CD4-positive, alpha-beta memory T cell (primary cell): Measurements from ENCODE around the gene TBC1D32. TPM values are rescaled to one million over a fixed set of nuclear protein-coding genes. Genes with fewer than 3 reads are reported as not detected.
"Not testable (repeated sequence)": the region's sequence is repeated elsewhere in the genome, so short reads cannot be mapped to it uniquely, and the experiment has no call there.

ENCODE experiments used
- CTCF ChIA-PET: fragments of 350-600 bp; sonication (Branson Sonifier 250); formaldehyde crosslinking; loops from one replicate; lab custom pipeline; 2021; ENCODE audit warnings: inconsistent platforms; ENCODE audit not compliant: partially characterized antibody; lab: Charles Lee
- POLR2A ChIA-PET: fragments of 350-600 bp; sonication (Branson Sonifier 250); formaldehyde crosslinking; loops from one replicate; lab custom pipeline; 2021; ENCODE audit not compliant: partially characterized antibody; lab: Charles Lee
- DNase-seq, 5 donors: peaks; one replicate each; pipeline versions ENCODE4 v3.0.0 to v3.0.0-alpha.2; 2020 to 2022; ENCODE audit warnings: mixed read lengths in 1 of 5
- H3K27ac ChIP-seq: one replicate; pipeline ENCODE4 v1.7.0; 2013; ENCODE audit warnings: low read depth, low read length
- H3K27me3 ChIP-seq: 2 replicates; pipeline ENCODE4 v1.7.0; 2013; ENCODE audit warnings: mild to moderate bottlenecking, low read length, moderate library complexity; ENCODE audit not compliant: insufficient read depth
- H3K36me3 ChIP-seq: 2 replicates; pipeline ENCODE4 v1.7.0; 2013; ENCODE audit warnings: mild to moderate bottlenecking, low read length, moderate library complexity; ENCODE audit not compliant: insufficient read depth
- H3K4me1 ChIP-seq: 2 replicates; pipeline ENCODE4 v1.7.0; 2013; ENCODE audit warnings: mild to moderate bottlenecking, low read length, moderate library complexity; ENCODE audit not compliant: insufficient read depth
- H3K4me3 ChIP-seq, 2 donors: one replicate each; pipeline ENCODE4 v1.7.0; 2013; ENCODE audit warnings: low read length in 2 of 2, mild to moderate bottlenecking in 1 of 2
- H3K9me3 ChIP-seq, 2 donors: one replicate each; pipeline ENCODE4 v1.7.0; 2013; ENCODE audit warnings: low read length in 2 of 2, control low read depth in 1 of 2; ENCODE audit not compliant: control insufficient read depth in 1 of 2
- H3K27ac Mint-ChIP-seq, 7 donors: one replicate each; pipeline ENCODE4 v1.8.0; 2020 to 2021; ENCODE audit warnings: mixed read lengths in 7 of 7, mild to moderate bottlenecking in 6 of 7, inconsistent platforms in 3 of 7, moderate library complexity in 3 of 7
- H3K27me3 Mint-ChIP-seq, 2 donors: one replicate each; pipeline ENCODE4 v1.8.0; 2020 to 2021; ENCODE audit warnings: mixed read lengths in 2 of 2
- H3K36me3 Mint-ChIP-seq, 2 donors: one replicate each; pipeline ENCODE4 v1.8.0; 2020 to 2021; ENCODE audit warnings: mixed read lengths in 2 of 2, inconsistent platforms in 1 of 2, mild to moderate bottlenecking in 1 of 2
- H3K4me1 Mint-ChIP-seq, 4 donors: one replicate each; pipeline ENCODE4 v1.8.0; 2020 to 2021; ENCODE audit warnings: mixed read lengths in 4 of 4, mild to moderate bottlenecking in 1 of 4
- H3K4me3 Mint-ChIP-seq, 8 donors: one replicate each; pipeline ENCODE4 v1.8.0; 2020 to 2021; ENCODE audit warnings: mixed read lengths in 8 of 8, mild to moderate bottlenecking in 7 of 8, moderate library complexity in 6 of 8, inconsistent platforms in 3 of 8
- H3K9me3 Mint-ChIP-seq, 8 donors: one replicate each; pipeline ENCODE4 v1.8.0; 2020 to 2021; ENCODE audit warnings: mixed read lengths in 8 of 8, mild to moderate bottlenecking in 5 of 8, inconsistent platforms in 3 of 8, moderate library complexity in 1 of 8
- intact Hi-C: fragments of 100-400 bp; cut with micrococcal nuclease; formaldehyde crosslinking; loops from one replicate; pipeline ENCODE4 v1.15.1; 2023
- polyA plus RNA-seq, 2 donors: library from polyadenylated mRNA; unstranded; fragments of 300-500 nt; fragmentation: Illumina TruSeq; gene quantifications; one replicate each; pipeline ENCODE4 v1.2.3, GENCODE V29; 2021
- total RNA-seq, 2 experiments: library from RNA; stranded (reverse); gene quantifications; one replicate each; pipeline ENCODE4 v1.2.3, GENCODE V29; 2021

TBC1D32 gene
- total and polyA plus RNA-seq, 4 experiments from 2014 or later, result 5.5 to 13.2 (median 11.2) TPM; not detected in 1

DNA sequence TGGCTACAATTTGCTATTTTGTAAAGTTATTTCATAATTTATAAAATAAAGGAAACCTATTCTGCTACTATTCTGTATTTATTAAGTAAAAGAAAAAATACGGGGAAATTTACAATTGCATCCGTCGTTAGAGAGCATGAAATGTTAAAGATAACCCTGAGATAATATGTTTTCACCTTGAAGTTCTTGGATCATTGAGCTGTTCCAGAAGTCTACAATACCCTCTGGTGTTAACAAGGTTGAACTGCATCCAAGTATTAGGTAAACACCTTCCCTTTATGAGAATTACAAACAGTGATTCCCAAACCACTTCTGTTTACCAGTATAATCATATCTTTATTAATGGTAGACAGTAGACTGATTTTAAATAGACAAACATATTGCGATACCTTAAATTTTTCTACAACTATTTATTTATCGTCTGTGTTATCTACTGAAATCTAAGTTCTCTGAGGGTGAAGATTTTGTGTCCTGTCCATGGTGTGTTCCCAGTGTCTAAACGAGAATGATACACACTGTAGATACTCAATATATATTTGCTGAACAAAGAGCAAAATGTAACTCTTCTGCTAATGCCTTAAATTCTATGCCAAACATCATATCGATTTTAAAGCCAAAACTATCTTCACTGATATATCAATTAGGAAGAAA lies 28.2 kb downstream of the TBC1D32 start:
- Histone ChIP-seq H3K4me1 (no peaks in the 10 kb centered on the region), H3K4me3 (no peak overlapping the region), H3K27ac (no peak overlapping the region), H3K9me3 (no peaks in the 10 kb centered on the region), H3K27me3 (no peaks in the 10 kb centered on the region), H3K36me3 (no peaks in the 10 kb centered on the region)
- H3K36me3 Mint-ChIP-seq, result peaks cover 7 to 18% of the 10 kb centered on the region in 2 donors
- H3K4me1 Mint-ChIP-seq, result peaks cover 0 to 1% (median 0%) of the 10 kb centered on the region in 4 donors
- no peaks in the 10 kb centered on the region for H3K27me3 Mint-ChIP-seq
- CTCF ChIA-PET, result interaction anchor here (0.8 to 1.8 kb wide), 2 partner anchors 21 to 249 kb away, joined by 3 to 7 read pairs; no protein-coding TSS in a partner anchor
- intact Hi-C loops, result loop anchor here (1.0 to 5.0 kb wide), 3 partner anchors 251 to 1974 kb away; no protein-coding TSS in a partner anchor
- no peak overlapping the region for H3K4me3 Mint-ChIP-seq
- no peak overlapping the region for H3K27ac Mint-ChIP-seq
- POLR2A ChIA-PET, result no interaction called here
- peaks cover 0 to 3% (median under 1%) of the 10 kb centered on the region in 8 donors for H3K9me3 Mint-ChIP-seq
- peak in 4 of 5 donors; percentile 3 to 14 (median 9) for DNase-seq

DNA sequence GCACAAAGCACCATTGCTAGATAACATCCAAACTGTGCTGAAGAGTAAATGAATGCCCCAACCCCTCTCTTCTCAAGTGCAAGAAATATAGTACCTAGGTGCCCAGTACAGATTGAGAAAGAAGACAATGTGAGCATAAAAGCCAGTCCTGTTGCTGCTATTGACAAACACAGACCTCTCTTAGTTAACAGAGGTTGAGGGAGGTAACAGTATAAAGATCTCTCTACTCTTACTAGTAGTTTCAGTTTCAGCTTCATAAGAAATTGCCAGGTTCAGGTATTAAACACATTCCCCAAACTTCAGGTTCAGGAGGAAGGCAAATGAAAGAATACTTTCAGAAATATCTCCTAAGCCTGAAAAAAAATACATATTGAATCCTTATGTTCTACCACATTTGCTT lies 31.4 kb downstream of the TBC1D32 start:
- Mint-ChIP-seq H3K4me1 (peaks cover 0 to 1% (median 0%) of the 10 kb centered on the region in 4 donors), H3K27me3 (no peaks in the 10 kb centered on the region), H3K9me3 (peaks cover 0 to 3% (median under 1%) of the 10 kb centered on the region in 8 donors), H3K36me3 (peaks cover 10 to 29% of the 10 kb centered on the region in 2 donors), H3K4me3 (no peak overlapping the region), H3K27ac (peak overlapping the region in 1 of 7 donors; percentile 52)
- ChIA-PET POLR2A (no interaction called here), CTCF (interaction anchor here (1.0 to 1.6 kb wide), 2 partner anchors 14 to 15 kb away, joined by 3 read pairs; no protein-coding TSS in a partner anchor)
- Histone ChIP-seq H3K4me1 (no peaks in the 10 kb centered on the region), H3K27me3 (no peaks in the 10 kb centered on the region), H3K36me3 (no peaks in the 10 kb centered on the region), H3K9me3 (no peaks in the 10 kb centered on the region), H3K27ac (no peak overlapping the region), H3K4me3 (no peak overlapping the region)
- intact Hi-C loops, result no loop called here
- no peak for DNase-seq

DNA sequence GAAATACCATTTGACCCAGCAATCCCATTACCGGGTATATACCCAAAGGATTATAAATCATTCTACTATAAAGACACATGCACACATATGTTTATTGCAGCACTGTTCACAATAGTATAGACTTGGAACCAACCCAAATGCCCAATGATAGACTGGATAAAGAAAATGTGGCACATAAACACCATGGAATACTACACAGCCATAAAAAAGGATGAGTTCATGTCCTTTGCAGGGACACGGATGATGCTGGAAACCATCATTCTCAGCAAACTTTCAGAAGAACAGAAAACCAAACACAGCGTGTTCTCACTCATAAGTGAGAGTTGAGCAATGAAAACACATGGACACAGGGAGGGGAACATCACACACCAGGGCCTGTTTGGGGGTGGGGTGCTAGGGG lies 33.1 kb downstream of the TBC1D32 start:
- H3K36me3 ChIP-seq, H3K27ac ChIP-seq, H3K4me1 ChIP-seq, H3K4me1 Mint-ChIP-seq, H3K27me3 Mint-ChIP-seq, H3K9me3 Mint-ChIP-seq, H3K27ac Mint-ChIP-seq, H3K27me3 ChIP-seq, H3K4me3 Mint-ChIP-seq, CTCF ChIA-PET, DNase-seq, H3K9me3 ChIP-seq, intact Hi-C loops, POLR2A ChIA-PET, H3K4me3 ChIP-seq: not testable (repeated sequence)
- H3K36me3 Mint-ChIP-seq, result peaks cover 10 to 37% of the 10 kb centered on the region in 2 donors

DNA sequence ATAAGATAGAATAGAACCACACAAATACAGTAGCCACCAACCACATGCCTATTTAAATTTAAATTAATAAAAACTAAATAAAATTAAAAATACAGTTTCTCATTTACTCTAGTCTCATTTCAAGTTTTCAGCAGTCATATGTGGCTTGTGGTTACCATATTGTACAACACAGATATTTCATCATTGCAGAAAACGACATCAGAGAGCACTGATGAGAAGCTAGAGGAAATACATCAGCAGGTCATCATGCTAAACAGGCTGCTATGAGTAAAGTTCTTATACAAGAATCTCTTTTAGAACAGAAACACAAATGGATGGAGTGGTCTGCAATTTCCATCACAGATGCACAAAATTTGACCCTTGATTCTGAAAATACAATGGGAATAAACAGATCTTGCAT lies 36.6 kb downstream of the TBC1D32 start:
- Mint-ChIP-seq H3K9me3 (peaks cover 0 to 3% (median under 1%) of the 10 kb centered on the region in 8 donors), H3K4me1 (peaks cover 0 to under 1% (median 0%) of the 10 kb centered on the region in 4 donors), H3K27me3 (no peaks in the 10 kb centered on the region), H3K36me3 (peaks cover 15 to 46% of the 10 kb centered on the region in 2 donors), H3K4me3 (no peak overlapping the region), H3K27ac (no peak overlapping the region)
- no peaks in the 10 kb centered on the region for H3K4me1 ChIP-seq
- no peak for DNase-seq
- no peaks in the 10 kb centered on the region for H3K36me3 ChIP-seq
- ChIA-PET CTCF (no interaction called here), POLR2A (no interaction called here)
- no peaks in the 10 kb centered on the region for H3K27me3 ChIP-seq
- H3K27ac ChIP-seq, result no peak overlapping the region
- H3K9me3 ChIP-seq, result no peaks in the 10 kb centered on the region
- no peak overlapping the region for H3K4me3 ChIP-seq
- intact Hi-C loops, result no loop called here

DNA sequence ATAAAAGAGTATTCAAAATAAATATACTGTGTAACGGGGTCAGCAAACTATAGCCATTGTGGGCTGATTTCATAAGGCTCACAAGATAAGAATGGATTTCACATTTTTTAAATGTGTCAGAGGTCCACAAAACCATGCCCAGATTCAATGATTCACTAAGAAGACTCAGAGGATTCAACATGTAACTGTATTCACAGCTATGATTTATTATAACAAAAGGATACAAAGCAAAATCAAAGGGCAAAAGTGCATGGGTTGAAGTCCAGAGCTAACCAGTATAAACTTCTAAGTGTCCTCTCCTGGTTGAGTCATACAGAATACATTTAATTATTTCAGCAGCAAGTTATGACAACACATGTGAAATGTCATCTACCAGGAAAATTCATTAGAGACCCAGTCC lies 49.2 kb downstream of the TBC1D32 start:
- intact Hi-C loops, result no loop called here
- no peak overlapping the region for H3K27ac Mint-ChIP-seq
- no peaks in the 10 kb centered on the region for H3K27me3 Mint-ChIP-seq
- peaks cover 0 to 4% (median 0%) of the 10 kb centered on the region in 8 donors for H3K9me3 Mint-ChIP-seq
- peaks cover 0 to 1% (median 0%) of the 10 kb centered on the region in 4 donors for H3K4me1 Mint-ChIP-seq
- no peaks in the 10 kb centered on the region for H3K9me3 ChIP-seq
- no peak overlapping the region for H3K27ac ChIP-seq
- ChIA-PET POLR2A (no interaction called here), CTCF (interaction anchor here (1.3 kb wide), 1 partner anchor 39 kb away, joined by 3 read pairs; no protein-coding TSS in a partner anchor)
- no peak overlapping the region for H3K4me3 Mint-ChIP-seq
- DNase-seq, result no peak
- H3K27me3 ChIP-seq, result no peaks in the 10 kb centered on the region
- no peak overlapping the region for H3K4me3 ChIP-seq
- peaks cover 39 to 64% of the 10 kb centered on the region in 2 donors for H3K36me3 Mint-ChIP-seq
- H3K4me1 ChIP-seq, result no peaks in the 10 kb centered on the region
- no peaks in the 10 kb centered on the region for H3K36me3 ChIP-seq

DNA sequence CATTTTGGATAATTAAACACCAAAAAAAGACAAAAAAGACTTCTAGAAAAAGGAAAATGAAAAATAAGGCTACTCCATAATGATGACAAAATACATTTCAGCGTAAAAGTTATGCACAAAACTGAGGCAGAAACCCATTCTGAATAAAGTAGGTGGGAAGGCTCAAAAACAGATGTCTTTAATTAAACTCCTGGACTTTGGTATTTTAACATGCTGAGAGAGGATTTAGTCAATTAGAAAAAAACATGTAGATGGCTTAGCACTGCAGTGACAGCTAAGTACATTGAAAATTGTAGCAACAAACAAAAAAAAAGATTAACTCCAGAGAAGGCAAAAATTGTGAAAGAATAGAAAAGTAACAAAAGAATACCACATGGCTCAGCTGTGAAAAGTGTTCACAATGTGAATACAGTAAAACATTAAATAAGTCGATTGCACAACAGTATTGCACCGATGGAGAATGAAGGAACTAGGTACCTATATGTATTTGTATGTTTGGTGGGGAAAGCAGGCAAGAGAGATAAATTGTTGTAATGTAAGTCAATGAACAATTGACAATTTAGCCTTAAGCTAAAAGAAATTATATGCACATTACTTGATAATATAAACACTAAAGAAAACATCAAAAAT lies 59.5 kb downstream of the TBC1D32 start:
- Histone ChIP-seq H3K27me3 (no peaks in the 10 kb centered on the region), H3K27ac (no peak overlapping the region), H3K4me3 (no peak overlapping the region), H3K9me3 (no peaks in the 10 kb centered on the region), H3K4me1 (no peaks in the 10 kb centered on the region), H3K36me3 (no peaks in the 10 kb centered on the region)
- Mint-ChIP-seq H3K27ac (peak overlapping the region in 1 of 7 donors; percentile 49), H3K9me3 (peaks cover 0 to 25% (median 16%) of the 10 kb centered on the region in 8 donors), H3K36me3 (peaks cover 53 to 63% of the 10 kb centered on the region in 2 donors), H3K27me3 (no peaks in the 10 kb centered on the region), H3K4me1 (no peaks in the 10 kb centered on the region), H3K4me3 (no peak overlapping the region)
- ChIA-PET CTCF (no interaction called here), POLR2A (no interaction called here)
- DNase-seq, result no peak
- intact Hi-C loops, result no loop called here

DNA sequence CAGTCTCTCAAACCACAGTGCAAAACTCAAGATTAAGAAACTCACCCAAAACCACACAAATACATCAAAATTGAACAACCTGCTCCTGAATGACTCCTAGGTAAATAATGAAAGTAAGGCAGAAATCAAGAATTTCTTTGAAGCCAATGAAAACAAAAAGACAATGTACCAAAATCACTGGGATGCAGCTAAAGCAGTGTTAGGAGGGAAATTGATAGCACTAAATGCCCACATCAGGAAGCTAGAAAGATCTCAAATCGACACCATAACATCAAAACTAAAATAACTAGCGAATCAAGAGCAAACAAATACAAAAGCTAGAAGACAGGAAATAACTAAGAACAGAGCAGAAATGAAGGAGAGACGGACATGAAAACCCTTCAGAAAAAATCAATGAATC lies 70.5 kb downstream of the TBC1D32 start:
- Histone ChIP-seq H3K36me3 (no peaks in the 10 kb centered on the region), H3K27ac (no peak overlapping the region), H3K27me3 (no peaks in the 10 kb centered on the region), H3K4me1 (no peaks in the 10 kb centered on the region), H3K9me3 (no peaks in the 10 kb centered on the region), H3K4me3 (no peak overlapping the region)
- intact Hi-C loops, result no loop called here
- H3K4me1 Mint-ChIP-seq, result no peaks in the 10 kb centered on the region
- POLR2A ChIA-PET, result interaction anchor here (0.7 kb wide), 1 partner anchor 236 kb away, joined by 4 read pairs; no protein-coding TSS in a partner anchor
- H3K4me3 Mint-ChIP-seq, result no peak overlapping the region
- DNase-seq, result no peak
- no peak overlapping the region for H3K27ac Mint-ChIP-seq
- CTCF ChIA-PET, result no interaction called here
- H3K36me3 Mint-ChIP-seq, result peaks cover 70 to 89% of the 10 kb centered on the region in 2 donors
- H3K27me3 Mint-ChIP-seq, result no peaks in the 10 kb centered on the region
- peaks cover 13 to 62% (median 38%) of the 10 kb centered on the region in 8 donors for H3K9me3 Mint-ChIP-seq
